Gastroesophageal sphincter (tissue), 4 donors: ENCODE results near the gene CHST8. TPM values are rescaled to one million over a fixed set of nuclear protein-coding genes. Genes with fewer than 3 reads are reported as not detected.
"Not testable (repeated sequence)": the region's sequence is repeated elsewhere in the genome, so short reads cannot be mapped to it uniquely, and the experiment has no call there.

Experiments
- ATAC-seq: fragments of 150-250 bp; one replicate; pipeline ENCODE4 v1.9.1; 2016; ENCODE audit warnings: mild to moderate bottlenecking, moderate library complexity
- H3K27ac ChIP-seq, 4 donors: fragments of 200-600 bp; sonication (generic) in 3 of 4; 1 replicate in 3 of 4; 2 replicates in 1 of 4; pipeline ENCODE4 v1.5.1; 2016 to 2019
- H3K27me3 ChIP-seq: fragments of 200-600 bp; sonication (generic); one replicate; pipeline ENCODE4 v1.5.1; 2019
- H3K36me3 ChIP-seq, 2 donors: fragments of 200-600 bp; sonication (generic); one replicate each; pipeline ENCODE4 v1.5.1; 2019; ENCODE audit warnings: control low read depth in 1 of 2
- H3K4me1 ChIP-seq, 3 donors: fragments of 200-600 bp; sonication (generic); 1 replicate in 2 of 3; 2 replicates in 1 of 3; pipeline ENCODE4 v1.5.1; 2016 to 2019; ENCODE audit warnings: control low read depth in 2 of 3
- H3K4me3 ChIP-seq, 2 donors: fragments of 200-600 bp; sonication (generic); one replicate each; pipeline ENCODE4 v1.5.1; 2019; ENCODE audit warnings: mild to moderate bottlenecking in 1 of 2, moderate library complexity in 1 of 2
- H3K9me3 ChIP-seq, 3 donors: fragments of 200-600 bp; sonication (generic); one replicate each; pipeline ENCODE4 v1.5.1; 2017 to 2019; ENCODE audit warnings: control low read depth in 2 of 3
- EP300 ChIP-seq: sonication (generic); formaldehyde crosslinking; IDR thresholded peaks from one replicate; pipeline ENCODE4 v1.6.1; 2017; ENCODE audit warnings: antibody characterized with exemption, mild to moderate bottlenecking
- POLR2A ChIP-seq, 2 donors: fragments of 450-650 bp; IDR thresholded peaks; one replicate each; pipeline ENCODE4 v1.6.1; 2017; ENCODE audit warnings: antibody characterized with exemption in 2 of 2, mild to moderate bottlenecking in 2 of 2, moderate library complexity in 1 of 2
- POLR2AphosphoS5 ChIP-seq: sonication (generic); formaldehyde crosslinking; IDR thresholded peaks from one replicate; pipeline ENCODE4 v1.6.1; 2017; ENCODE audit warnings: antibody characterized with exemption
- WGBS, 2 donors: methylation state at CpG; one replicate each; pipeline ENCODE4 v1.1.5; 2018; ENCODE audit warnings: low coverage in 1 of 2; 5-methylcytosine and 5-hydroxymethylcytosine counted together
- total RNA-seq, 4 donors: library from RNA; depleted of rRNA; stranded (reverse); fragments of >200 nt; gene quantifications; one replicate each; pipeline ENCODE4 v1.1.0, GENCODE V29; 2016
- TF ChIP-seq, protein P1 (sequence below), 4 experiments: fragments of 200-600 bp in 2 of 4; fragments of 450-650 bp in 2 of 4; sonication (generic) in 1 of 4; IDR thresholded peaks; one replicate each; pipeline ENCODE4 v1.5.1; 2017 to 2019; ENCODE audit warnings: antibody characterized with exemption in 4 of 4, mild to moderate bottlenecking in 2 of 4, moderate library complexity in 2 of 4

Gene CHST8
- total RNA-seq, 4 donors from 2014 or later, result 0.16 to 0.66 (median 0.54) TPM; not detected in 1

DNA sequence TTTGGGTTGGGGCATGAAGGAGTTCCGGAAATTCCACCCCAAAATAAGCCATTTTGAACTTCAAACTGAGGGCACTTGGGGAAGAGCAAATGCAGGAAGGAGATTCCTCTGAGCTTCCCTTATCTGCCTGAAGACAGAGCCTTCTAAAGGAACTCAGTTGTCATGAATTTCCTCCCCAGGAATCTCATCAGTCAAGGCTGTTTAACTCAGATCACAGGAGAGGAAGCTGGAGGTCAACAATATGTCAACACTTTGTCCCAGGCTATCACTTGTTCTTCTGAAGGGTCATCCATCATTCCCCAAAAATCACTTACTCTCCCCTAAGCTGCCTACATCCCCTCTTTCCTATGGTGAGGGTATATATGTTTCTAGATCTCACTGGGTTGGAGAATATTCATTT is 26.0 kb upstream of the CHST8 start:
- no peak for ATAC-seq
- no peak for TF ChIP-seq POLR2A (IDR thresholded peaks at IDR 0.05)
- no peak for TF ChIP-seq EP300
- TF ChIP-seq POLR2AphosphoS5, result no peak
- TF ChIP-seq, protein P1, sequence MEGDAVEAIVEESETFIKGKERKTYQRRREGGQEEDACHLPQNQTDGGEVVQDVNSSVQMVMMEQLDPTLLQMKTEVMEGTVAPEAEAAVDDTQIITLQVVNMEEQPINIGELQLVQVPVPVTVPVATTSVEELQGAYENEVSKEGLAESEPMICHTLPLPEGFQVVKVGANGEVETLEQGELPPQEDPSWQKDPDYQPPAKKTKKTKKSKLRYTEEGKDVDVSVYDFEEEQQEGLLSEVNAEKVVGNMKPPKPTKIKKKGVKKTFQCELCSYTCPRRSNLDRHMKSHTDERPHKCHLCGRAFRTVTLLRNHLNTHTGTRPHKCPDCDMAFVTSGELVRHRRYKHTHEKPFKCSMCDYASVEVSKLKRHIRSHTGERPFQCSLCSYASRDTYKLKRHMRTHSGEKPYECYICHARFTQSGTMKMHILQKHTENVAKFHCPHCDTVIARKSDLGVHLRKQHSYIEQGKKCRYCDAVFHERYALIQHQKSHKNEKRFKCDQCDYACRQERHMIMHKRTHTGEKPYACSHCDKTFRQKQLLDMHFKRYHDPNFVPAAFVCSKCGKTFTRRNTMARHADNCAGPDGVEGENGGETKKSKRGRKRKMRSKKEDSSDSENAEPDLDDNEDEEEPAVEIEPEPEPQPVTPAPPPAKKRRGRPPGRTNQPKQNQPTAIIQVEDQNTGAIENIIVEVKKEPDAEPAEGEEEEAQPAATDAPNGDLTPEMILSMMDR (IDR thresholded peaks at IDR 0.05), result no peak
- WGBS, 2 donors, result 0 to 17% methylated on average over 1 of the region's 1 CpG

DNA sequence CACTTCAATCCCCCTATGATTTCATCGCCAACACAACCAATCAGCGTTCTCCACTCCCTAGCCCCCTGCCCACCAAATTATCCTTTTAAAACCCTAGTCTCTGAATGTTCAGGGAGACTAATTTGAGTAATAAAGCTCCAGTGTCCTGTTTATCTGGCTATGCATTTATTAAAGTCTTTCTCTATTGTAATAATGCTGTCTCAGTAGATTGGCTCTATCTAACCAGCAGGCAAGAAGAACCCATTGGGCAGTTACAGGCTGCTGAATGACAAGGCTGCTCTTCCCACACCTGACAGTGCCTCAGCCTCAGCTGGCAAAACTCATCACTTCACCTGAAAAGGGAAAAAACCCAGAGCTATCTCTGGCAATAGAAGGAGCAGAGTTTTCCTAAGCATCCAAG is 20.2 kb upstream of the CHST8 start:
- Histone ChIP-seq H3K9me3 (peaks cover 0 to 46% (median 0%) of the 10 kb centered on the region in 3 donors), H3K27me3 (peaks cover 38% of the 10 kb centered on the region), H3K4me3 (no peak overlapping the region), H3K4me1 (no peaks in the 10 kb centered on the region), H3K27ac (no peak overlapping the region), H3K36me3 (no peaks in the 10 kb centered on the region)
- ATAC-seq, result no peak
- WGBS, 2 donors, result 89 to 100% methylated on average over 2 of the region's 2 CpGs
- TF ChIP-seq, protein P1 (IDR thresholded peaks at IDR 0.05), result no peak
- TF ChIP-seq POLR2A (IDR thresholded peaks at IDR 0.05), result no peak
- no peak for TF ChIP-seq POLR2AphosphoS5
- no peak for TF ChIP-seq EP300

More for the DNA sequence above, 26.0 kb upstream of the CHST8 start:
- Histone ChIP-seq H3K4me3 (no peak overlapping the region), H3K4me1 (no peaks in the 10 kb centered on the region), H3K27ac (no peak overlapping the region), H3K9me3 (peaks cover 0 to 34% (median 0%) of the 10 kb centered on the region in 3 donors), H3K36me3 (no peaks in the 10 kb centered on the region), H3K27me3 (peaks cover 49% of the 10 kb centered on the region)

- H3K36me3 ChIP-seq, result no peaks in the 10 kb centered on the region
- TF ChIP-seq POLR2AphosphoS5 (no peak), POLR2A (IDR thresholded peaks at IDR 0.05) (no peak), EP300 (no peak)
- TF ChIP-seq, protein P1 (IDR thresholded peaks at IDR 0.05), result no peak
- H3K27ac ChIP-seq, result no peak overlapping the region
- ATAC-seq, result no peak
- 81 to 88% methylated on average over 13 to 16 of the region's 16 CpGs for WGBS, 2 donors
- no peak overlapping the region for H3K4me3 ChIP-seq
- H3K9me3 ChIP-seq, result peaks cover 0 to 46% (median 0%) of the 10 kb centered on the region in 3 donors
- no peaks in the 10 kb centered on the region for H3K4me1 ChIP-seq
- H3K27me3 ChIP-seq, result peaks cover 37% of the 10 kb centered on the region
Observed at GRCh38 chr19:33602576-33603204, 19.1 kb upstream of the CHST8 start.

DNA sequence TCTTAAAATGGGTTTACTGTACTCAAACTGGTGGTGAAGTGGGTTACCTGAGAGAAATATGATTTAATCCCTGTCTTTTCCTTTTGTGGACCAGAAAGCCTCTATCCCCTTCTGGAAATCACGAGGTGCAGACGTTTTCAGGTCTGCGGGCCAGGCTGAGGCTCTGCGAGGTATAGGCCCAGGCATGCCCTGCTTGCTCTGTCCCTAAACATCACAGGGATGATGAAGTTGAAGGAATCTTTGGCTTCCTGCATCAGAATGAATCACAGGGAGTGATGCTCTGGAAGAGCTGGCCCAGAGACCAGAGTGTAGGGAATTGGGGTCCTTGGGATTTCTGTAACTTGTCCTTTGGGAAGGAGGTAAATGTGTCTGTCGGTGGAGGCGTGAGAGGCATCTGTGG is 18.4 kb upstream of the CHST8 start:
- Histone ChIP-seq H3K36me3 (no peaks in the 10 kb centered on the region), H3K4me3 (no peak overlapping the region), H3K27me3 (peaks cover 35% of the 10 kb centered on the region), H3K4me1 (no peaks in the 10 kb centered on the region), H3K27ac (no peak overlapping the region), H3K9me3 (peaks cover 0 to 46% (median 0%) of the 10 kb centered on the region in 3 donors)
- TF ChIP-seq POLR2AphosphoS5, result no peak
- no peak for TF ChIP-seq POLR2A (IDR thresholded peaks at IDR 0.05)
- no peak for TF ChIP-seq EP300
- TF ChIP-seq, protein P1 (IDR thresholded peaks at IDR 0.05), result no peak
- 83 to 87% methylated on average over 3 to 6 of the region's 6 CpGs for WGBS, 2 donors
- no peak for ATAC-seq

DNA sequence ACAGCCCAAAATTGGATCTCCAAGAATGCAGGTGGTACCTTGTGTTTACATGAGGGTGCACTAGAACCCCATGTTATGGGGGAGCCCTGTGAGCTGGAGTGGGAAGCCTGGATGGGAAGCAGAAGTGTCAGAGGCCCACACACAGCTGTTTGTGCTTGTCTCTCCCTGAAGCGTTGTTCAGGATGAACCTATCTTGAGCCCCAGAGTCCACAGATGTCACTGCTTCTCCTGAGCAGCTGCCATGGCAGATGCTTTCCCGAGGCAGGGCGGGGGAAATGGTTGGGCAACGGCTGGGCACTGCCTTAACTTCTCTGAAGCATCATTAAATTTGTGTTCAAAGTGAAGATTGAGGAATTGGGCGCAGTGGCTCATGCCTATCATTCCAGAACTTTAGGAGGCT is 17.1 kb upstream of the CHST8 start:
- no peak for TF ChIP-seq POLR2AphosphoS5
- TF ChIP-seq, protein P1 (IDR thresholded peaks at IDR 0.05), result no peak
- TF ChIP-seq POLR2A (IDR thresholded peaks at IDR 0.05), result no peak
- no peak for TF ChIP-seq EP300
- no peak overlapping the region for H3K27ac ChIP-seq
- no peak for ATAC-seq
- H3K4me3 ChIP-seq, result no peak overlapping the region
- H3K9me3 ChIP-seq, result peaks cover 0 to 52% (median 0%) of the 10 kb centered on the region in 3 donors
- H3K4me1 ChIP-seq, result no peaks in the 10 kb centered on the region
- H3K27me3 ChIP-seq, result peaks cover 26% of the 10 kb centered on the region
- H3K36me3 ChIP-seq, result no peaks in the 10 kb centered on the region
- 62 to 78% methylated on average over 5 of the region's 5 CpGs for WGBS, 2 donors

GRCh38 chr19:33605803-33606295 is 15.9 kb upstream of the CHST8 start:
- not testable (repeated sequence) for H3K4me1 ChIP-seq, H3K36me3 ChIP-seq, ATAC-seq, H3K4me3 ChIP-seq, H3K27ac ChIP-seq
- WGBS, 2 donors, result 55 to 59% methylated on average over 5 of the region's 5 CpGs
- H3K9me3 ChIP-seq, result peaks cover 0 to 52% (median 0%) of the 10 kb centered on the region in 3 donors
- H3K27me3 ChIP-seq, result peaks cover 18% of the 10 kb centered on the region
